ENCODE results near the gene CAPN5. TPM values are rescaled to one million over a fixed set of nuclear protein-coding genes. Genes with fewer than 3 reads are reported as not detected.

The CAPN5 gene
- total RNA-seq, 1 donor from 2014 or later = 20.1 TPM

DNA sequence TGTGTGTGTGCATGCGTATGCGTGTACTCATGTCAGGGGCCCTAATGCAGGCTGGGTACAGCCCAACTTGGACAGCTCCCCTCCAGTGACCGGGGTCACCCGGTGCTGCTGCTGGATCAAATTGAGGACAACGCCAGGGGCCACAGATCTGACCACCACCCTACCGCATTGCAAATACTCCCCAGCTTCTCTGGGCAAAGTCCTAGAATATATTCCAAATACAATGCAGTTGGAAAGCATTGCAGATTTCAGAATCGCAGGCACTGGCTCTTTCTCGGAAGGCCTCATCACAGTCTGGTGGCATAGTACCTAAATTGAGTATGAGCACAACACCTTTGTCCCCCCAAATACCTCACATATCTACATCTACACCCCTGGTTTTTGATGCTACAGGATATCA, 104.5 kb downstream of the CAPN5 start:
- no peak for DNase-seq (ENCODE audit: low spot score)
- intact Hi-C loops (cut with DNase I) = no loop called here
- ATAC-seq = no peak

- DNase-seq (ENCODE audit: low spot score) = no peak
- intact Hi-C loops (cut with DNase I) = no loop called here
- peak; percentile 23 for ATAC-seq
Observed at GRCh38 chr11:77171885-77172665, 105.3 kb downstream of the CAPN5 start.

- DNase-seq (ENCODE audit: low spot score) (no peak), ATAC-seq (peak; percentile 11)
- intact Hi-C loops (cut with DNase I) = no loop called here
Observed at GRCh38 chr11:77172666-77172982, 105.9 kb downstream of the CAPN5 start.

- intact Hi-C loops (cut with DNase I) = no loop called here
- DNase-seq (ENCODE audit: low spot score) (no peak), ATAC-seq (peak; percentile 24)
Observed at GRCh38 chr11:77173494-77173893, 106.7 kb downstream of the CAPN5 start.

GRCh38 chr11:77174559-77174958, 107.8 kb downstream of the CAPN5 start:
- DNase-seq (ENCODE audit: low spot score) (no peak), ATAC-seq (no peak)
- intact Hi-C loops (cut with DNase I) = no loop called here

GRCh38 chr11:77175021-77175842, 108.5 kb downstream of the CAPN5 start:
- DNase-seq (ENCODE audit: low spot score) = no peak
- intact Hi-C loops (cut with DNase I) = no loop called here
- peak; percentile 53 for ATAC-seq

Other genes with a start within 250 kb of the CAPN5 start
- gene ACER3, start 206.1 kb upstream of the CAPN5 start, total RNA-seq = 56.7 TPM
- not detected for gene B3GNT6, start 32.6 kb upstream of the CAPN5 start, total RNA-seq
- 2.8 TPM for gene OMP, start 35.9 kb downstream of the CAPN5 start, total RNA-seq
- 16.7 TPM for gene MYO7A, start 61.3 kb downstream of the CAPN5 start, total RNA-seq
- not detected for gene GDPD4, start 234.7 kb downstream of the CAPN5 start, total RNA-seq